ENCODE data around the gene NFS1.

NFS1 gene

DNA sequence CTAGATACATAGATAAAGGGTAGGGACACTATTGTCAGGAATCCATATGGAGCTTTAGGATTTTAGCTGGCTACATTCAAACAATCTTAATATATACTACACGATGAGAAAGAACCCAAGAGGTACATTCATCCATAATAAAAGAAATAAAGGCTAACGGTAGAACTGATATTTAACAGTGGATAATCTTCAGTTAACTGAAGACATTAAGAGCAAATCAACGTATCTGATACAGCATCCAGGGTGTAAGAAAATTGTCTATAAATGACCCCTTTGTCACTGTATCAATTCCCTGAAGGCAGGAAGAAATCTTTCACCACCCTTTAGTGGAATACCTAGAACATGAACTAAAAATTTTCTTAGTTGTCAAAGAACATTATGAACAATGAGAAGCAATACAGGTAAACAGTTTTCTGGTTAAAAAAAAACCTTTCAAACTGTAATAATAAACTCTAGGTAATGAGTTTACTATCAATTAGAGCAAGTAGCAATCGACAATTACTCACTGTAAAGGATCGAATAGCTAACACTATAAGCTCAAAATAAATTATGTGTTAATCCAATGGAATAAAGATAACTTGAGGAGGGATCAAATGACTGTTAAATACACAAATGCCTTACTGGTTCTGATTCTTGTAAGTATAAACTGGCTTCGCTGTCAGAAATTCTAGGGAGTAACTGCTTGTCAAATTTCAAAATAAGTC, 11.9 kb upstream of the NFS1 start:
- H4K20me1 ChIP-seq (ENCODE audit: control insufficient read depth, insufficient read depth, low read depth, low read length), result peaks cover 14% of the 10 kb centered on the region
- no peaks in the 10 kb centered on the region for H3K9me2 ChIP-seq (replicated peaks; ENCODE audit: control insufficient read depth, low read length)
- no peaks in the 10 kb centered on the region for H3K27me3 ChIP-seq (ENCODE audit: control insufficient read depth, low read length)
- H3K36me3 ChIP-seq (ENCODE audit: control insufficient read depth, low read length), result peaks cover 94% of the 10 kb centered on the region
- no peaks in the 10 kb centered on the region for H3K4me1 ChIP-seq (ENCODE audit: control insufficient read depth, low read length)
- no peaks in the 10 kb centered on the region for H3K9me3 ChIP-seq (ENCODE audit: control insufficient read depth, insufficient read depth, low read length)
- TF ChIP-seq CTCF (IDR thresholded peaks at IDR 0.05; ENCODE audit: low read depth, low read length, poor library complexity, severe bottlenecking) (no peak), EZH2phosphoT487 (IDR thresholded peaks at IDR 0.05; ENCODE audit: borderline replicate concordance, low read length) (no peak)
- H3K27ac ChIP-seq (ENCODE audit: low read depth, low read length), result no peak overlapping the region
- no peak overlapping the region for H3K4me3 ChIP-seq (ENCODE audit: low read length)
- no peak overlapping the region for H3K4me2 ChIP-seq (ENCODE audit: low read length)
- H3K79me2 ChIP-seq (ENCODE audit: control insufficient read depth, low read length), result peaks cover 67% of the 10 kb centered on the region
- H3F3A ChIP-seq (ENCODE audit: control insufficient read depth, insufficient read depth), result peaks cover 89% of the 10 kb centered on the region

DNA sequence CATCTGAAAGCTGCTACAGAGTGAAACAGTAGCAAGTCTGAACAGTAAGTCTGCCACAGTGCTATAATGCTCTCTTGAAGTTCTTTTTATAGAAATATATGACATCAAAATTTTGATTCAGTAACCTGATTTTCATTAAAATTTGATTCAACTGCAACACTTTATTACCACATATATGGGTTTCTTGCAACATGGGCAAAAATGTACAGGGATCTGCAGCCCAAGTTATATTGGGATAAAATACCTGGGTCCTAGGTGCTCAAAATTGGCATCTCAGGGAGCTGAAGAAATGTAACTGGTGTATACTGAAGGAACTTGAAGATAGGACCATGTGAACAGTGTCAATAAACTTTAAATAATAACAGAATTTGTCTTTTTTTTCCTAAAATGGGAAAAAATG, 10.9 kb upstream of the NFS1 start:
- Histone ChIP-seq H4K20me1 (ENCODE audit: control insufficient read depth, insufficient read depth, low read depth, low read length) (peaks cover 14% of the 10 kb centered on the region), H3K4me3 (ENCODE audit: low read length) (no peak overlapping the region), H3K27ac (ENCODE audit: low read depth, low read length) (no peak overlapping the region), H3F3A (ENCODE audit: control insufficient read depth, insufficient read depth) (peaks cover 92% of the 10 kb centered on the region), H3K27me3 (ENCODE audit: control insufficient read depth, low read length) (no peaks in the 10 kb centered on the region), H3K4me2 (ENCODE audit: low read length) (no peak overlapping the region), H3K9me2 (replicated peaks; ENCODE audit: control insufficient read depth, low read length) (no peaks in the 10 kb centered on the region), H3K79me2 (ENCODE audit: control insufficient read depth, low read length) (peaks cover 64% of the 10 kb centered on the region), H3K9me3 (ENCODE audit: control insufficient read depth, insufficient read depth, low read length) (no peaks in the 10 kb centered on the region), H3K4me1 (ENCODE audit: control insufficient read depth, low read length) (no peaks in the 10 kb centered on the region), H3K36me3 (ENCODE audit: control insufficient read depth, low read length) (peaks cover 94% of the 10 kb centered on the region)
- TF ChIP-seq CTCF (IDR thresholded peaks at IDR 0.05; ENCODE audit: low read depth, low read length, poor library complexity, severe bottlenecking) (no peak), EZH2phosphoT487 (IDR thresholded peaks at IDR 0.05; ENCODE audit: borderline replicate concordance, low read length) (no peak)

GRCh38 chr20:35709259-35709658, 10.1 kb upstream of the NFS1 start:
- Histone ChIP-seq H3K36me3 (ENCODE audit: control insufficient read depth, low read length) (peaks cover 94% of the 10 kb centered on the region), H3K4me1 (ENCODE audit: control insufficient read depth, low read length) (no peaks in the 10 kb centered on the region), H3F3A (ENCODE audit: control insufficient read depth, insufficient read depth) (peaks cover 92% of the 10 kb centered on the region), H3K27ac (ENCODE audit: low read depth, low read length) (no peak overlapping the region), H3K4me3 (ENCODE audit: low read length) (no peak overlapping the region), H3K4me2 (ENCODE audit: low read length) (no peak overlapping the region), H3K27me3 (ENCODE audit: control insufficient read depth, low read length) (no peaks in the 10 kb centered on the region), H3K9me2 (replicated peaks; ENCODE audit: control insufficient read depth, low read length) (no peaks in the 10 kb centered on the region), H3K9me3 (ENCODE audit: control insufficient read depth, insufficient read depth, low read length) (no peaks in the 10 kb centered on the region), H4K20me1 (ENCODE audit: control insufficient read depth, insufficient read depth, low read depth, low read length) (peaks cover 20% of the 10 kb centered on the region), H3K79me2 (ENCODE audit: control insufficient read depth, low read length) (peaks cover 64% of the 10 kb centered on the region)
- no peak for TF ChIP-seq EZH2phosphoT487 (IDR thresholded peaks at IDR 0.05; ENCODE audit: borderline replicate concordance, low read length)
- TF ChIP-seq CTCF (IDR thresholded peaks at IDR 0.05; ENCODE audit: low read depth, low read length, poor library complexity, severe bottlenecking), result no peak

All from DOHH2 (cell line).